Fibroblast of villous mesenchyme (primary cell): ENCODE results near the gene DDX49. TPM values are rescaled to one million over a fixed set of nuclear protein-coding genes. Genes with fewer than 3 reads are reported as not detected.
"Not testable (repeated sequence)": the region's sequence is repeated elsewhere in the genome, so short reads cannot be mapped to it uniquely, and the experiment has no call there.

ENCODE experiments used
- DNase-seq: peaks from one replicate; pipeline ENCODE4 v3.0.0-alpha.2; 2010; ENCODE audit warnings: low read depth
- H3K4me3 ChIP-seq: 2 replicates; pipeline ENCODE4 v1.5.1; 2011; ENCODE audit warnings: low read depth, mild to moderate bottlenecking, low read length
- total RNA-seq: library from RNA; depleted of rRNA; stranded (reverse); fragments of >200 nt; gene quantifications from 2 replicates; pipeline ENCODE4 v1.2.3, GENCODE V29; 2012
- TF ChIP-seq, protein P1 (sequence below): IDR thresholded peaks from 2 replicates; pipeline ENCODE4 v1.5.1; 2012; ENCODE audit warnings: low read depth, mild to moderate bottlenecking, low read length; ENCODE audit not compliant: insufficient read depth

Gene DDX49
- total RNA-seq, 1 donor = 48.4 TPM

DNA sequence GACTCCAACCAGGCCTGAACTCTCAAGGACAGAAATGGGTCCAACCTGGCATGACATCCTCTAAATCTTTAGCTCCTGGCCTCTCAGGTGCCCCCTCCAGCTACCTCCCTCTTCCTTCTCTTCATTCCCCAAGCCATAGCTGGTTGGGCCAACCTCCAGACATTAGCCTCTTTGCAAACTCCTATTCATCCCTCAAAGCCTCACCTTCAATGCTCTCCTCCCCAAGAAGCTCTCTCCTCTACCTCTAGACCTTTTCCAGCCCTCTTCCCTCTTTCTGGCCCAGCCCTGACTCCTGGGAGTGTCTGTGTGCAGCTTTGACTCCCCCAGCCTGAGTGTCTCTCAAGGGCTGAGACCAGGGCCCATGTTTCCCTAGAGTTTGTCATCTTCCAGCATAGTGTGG is 26.8 kb downstream of the DDX49 start:
- DNase-seq = no peak
- H3K4me3 ChIP-seq = no peak overlapping the region
- TF ChIP-seq, protein P1, sequence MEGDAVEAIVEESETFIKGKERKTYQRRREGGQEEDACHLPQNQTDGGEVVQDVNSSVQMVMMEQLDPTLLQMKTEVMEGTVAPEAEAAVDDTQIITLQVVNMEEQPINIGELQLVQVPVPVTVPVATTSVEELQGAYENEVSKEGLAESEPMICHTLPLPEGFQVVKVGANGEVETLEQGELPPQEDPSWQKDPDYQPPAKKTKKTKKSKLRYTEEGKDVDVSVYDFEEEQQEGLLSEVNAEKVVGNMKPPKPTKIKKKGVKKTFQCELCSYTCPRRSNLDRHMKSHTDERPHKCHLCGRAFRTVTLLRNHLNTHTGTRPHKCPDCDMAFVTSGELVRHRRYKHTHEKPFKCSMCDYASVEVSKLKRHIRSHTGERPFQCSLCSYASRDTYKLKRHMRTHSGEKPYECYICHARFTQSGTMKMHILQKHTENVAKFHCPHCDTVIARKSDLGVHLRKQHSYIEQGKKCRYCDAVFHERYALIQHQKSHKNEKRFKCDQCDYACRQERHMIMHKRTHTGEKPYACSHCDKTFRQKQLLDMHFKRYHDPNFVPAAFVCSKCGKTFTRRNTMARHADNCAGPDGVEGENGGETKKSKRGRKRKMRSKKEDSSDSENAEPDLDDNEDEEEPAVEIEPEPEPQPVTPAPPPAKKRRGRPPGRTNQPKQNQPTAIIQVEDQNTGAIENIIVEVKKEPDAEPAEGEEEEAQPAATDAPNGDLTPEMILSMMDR = no peak

DNA sequence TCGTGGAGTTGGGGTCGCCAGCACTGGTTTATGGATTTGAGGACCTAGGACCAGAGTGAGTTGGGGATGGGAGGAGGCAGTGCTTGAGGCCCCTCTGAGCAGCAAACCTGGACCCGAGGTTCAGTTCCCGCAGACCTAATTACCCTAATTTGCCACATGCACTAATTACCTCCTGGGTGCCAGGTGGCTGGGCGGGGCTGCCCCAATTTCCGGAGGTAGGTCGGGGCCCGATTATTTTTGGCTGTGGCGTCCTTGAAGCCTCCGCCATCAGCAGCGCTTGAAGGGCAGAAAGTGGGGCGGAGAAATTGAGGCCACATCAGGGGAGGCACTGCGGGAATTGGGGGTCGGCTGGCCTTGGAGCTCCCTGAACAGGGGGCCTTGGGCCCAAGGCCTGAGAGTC is 27.4 kb downstream of the DDX49 start:
- TF ChIP-seq, protein P1 = no peak
- H3K4me3 ChIP-seq = no peak overlapping the region
- DNase-seq = no peak

DNA sequence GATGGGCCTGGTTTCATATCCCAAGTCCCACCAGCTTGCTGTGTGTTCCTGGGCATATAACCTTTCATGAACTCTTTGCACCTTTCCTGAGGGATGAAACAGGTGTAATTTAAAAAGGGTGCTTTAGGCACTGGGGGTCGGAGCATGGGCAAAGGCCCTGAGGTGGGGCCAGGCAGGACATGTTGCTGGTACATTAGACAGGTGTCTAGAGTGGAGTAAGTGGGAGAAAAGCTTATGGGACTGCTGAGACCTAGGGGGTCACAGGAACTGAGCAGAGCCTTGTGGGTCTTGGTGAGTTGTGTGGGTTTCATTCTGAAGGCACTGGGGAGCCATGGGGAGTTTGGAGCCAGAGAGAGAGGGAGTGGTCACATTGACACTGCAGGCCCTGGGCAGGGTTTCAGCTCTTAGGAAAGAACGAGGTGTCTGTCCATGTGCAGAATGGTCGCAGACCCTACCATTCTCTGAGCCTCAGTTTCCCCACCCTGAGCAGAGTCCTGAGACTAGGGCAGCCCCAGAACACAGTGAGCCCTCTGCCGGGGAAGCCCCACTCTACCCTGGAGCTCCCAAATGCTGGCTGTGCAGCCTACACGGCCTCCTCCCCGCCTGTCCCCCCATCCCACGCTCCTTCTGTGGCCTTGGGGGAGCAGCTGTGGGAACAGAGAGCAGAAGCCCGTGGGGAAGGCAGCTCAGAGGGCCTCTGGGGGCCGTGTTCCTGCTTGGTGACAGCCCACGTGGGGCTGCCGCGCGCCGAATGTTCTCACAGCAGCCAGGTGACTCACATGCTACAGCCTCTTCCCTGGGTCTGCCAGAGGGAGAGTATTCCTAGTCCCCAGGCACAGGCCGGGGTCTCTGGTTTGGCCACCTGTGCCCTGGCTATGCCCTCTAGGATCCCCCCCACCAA is 28.8 kb downstream of the DDX49 start:
- DNase-seq = no peak
- TF ChIP-seq, protein P1 = no peak

DNA sequence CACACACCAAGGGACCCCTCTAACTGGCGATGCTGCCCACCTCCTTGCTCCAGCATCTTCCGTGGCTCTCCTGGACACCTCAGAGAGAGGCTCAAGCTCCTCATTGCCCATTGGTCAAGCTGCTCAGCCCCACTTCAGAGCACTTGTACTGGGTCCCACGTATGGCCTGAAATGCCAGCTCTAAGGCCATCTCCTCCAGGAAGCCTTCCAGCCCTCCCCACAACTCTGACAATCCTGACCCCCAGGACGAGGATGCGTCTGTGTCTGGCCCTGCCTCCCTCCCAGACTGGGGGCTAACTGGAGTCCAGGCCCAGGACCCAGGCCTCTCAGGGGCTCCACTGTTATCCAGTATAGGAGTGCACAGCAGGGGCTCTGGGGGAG is 29.5 kb downstream of the DDX49 start:
- H3K4me3 ChIP-seq = no peak overlapping the region
- TF ChIP-seq, protein P1 = no peak
- DNase-seq = no peak

More for the DNA sequence above, 28.8 kb downstream of the DDX49 start:
- no peak overlapping the region for H3K4me3 ChIP-seq

DNA sequence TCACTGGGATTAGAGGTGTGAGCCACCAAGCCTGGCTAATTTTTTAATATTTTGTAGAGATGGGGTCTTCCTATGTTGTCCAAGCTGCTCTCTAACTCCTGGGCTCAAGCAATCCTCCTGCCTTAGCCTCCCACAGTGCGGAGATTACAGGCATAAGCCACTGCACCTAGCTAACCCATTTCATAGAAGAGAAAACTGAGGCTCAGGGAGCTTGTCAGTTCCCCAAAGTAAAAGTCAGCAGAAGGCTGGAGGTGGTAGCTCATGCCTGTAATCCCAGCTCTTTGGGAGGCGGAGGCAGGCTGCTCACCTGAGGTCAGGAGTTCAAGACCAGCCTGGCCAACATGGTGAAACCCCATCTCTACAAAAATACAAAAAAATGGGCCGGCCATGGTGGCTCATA is 30.3 kb downstream of the DDX49 start:
- DNase-seq = no peak
- TF ChIP-seq, protein P1 = no peak
- H3K4me3 ChIP-seq = no peak overlapping the region

DNA sequence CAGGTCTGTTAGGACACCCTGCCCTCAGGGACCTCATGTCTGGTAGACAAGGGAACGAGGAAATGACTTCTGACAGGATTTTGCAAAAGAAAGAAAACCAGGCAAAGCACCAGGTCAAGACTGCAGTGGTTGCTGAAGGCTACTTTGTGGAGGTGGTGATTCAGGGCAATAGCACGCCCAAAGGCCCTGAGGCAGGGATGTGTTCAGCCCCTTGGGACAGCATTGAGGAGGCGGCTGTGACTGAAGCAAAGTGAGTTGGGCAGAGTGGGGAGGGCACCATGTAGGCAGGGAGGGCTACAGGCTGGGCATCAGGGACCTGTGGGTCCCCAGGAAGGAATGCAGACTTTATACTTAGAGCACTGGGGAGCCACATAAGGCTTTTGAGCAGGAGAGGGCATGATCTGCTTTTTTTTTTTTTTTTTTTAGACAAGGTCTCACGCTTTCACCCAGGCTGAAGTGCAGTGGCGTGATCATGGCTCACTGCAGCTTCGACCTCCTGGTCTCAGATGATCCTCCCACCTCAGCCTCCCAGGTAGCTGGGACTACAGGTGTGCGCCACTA is 32.3 kb downstream of the DDX49 start:
- DNase-seq = peak; percentile 31
- H3K4me3 ChIP-seq = no peak overlapping the region
- TF ChIP-seq, protein P1 = no peak

DNA sequence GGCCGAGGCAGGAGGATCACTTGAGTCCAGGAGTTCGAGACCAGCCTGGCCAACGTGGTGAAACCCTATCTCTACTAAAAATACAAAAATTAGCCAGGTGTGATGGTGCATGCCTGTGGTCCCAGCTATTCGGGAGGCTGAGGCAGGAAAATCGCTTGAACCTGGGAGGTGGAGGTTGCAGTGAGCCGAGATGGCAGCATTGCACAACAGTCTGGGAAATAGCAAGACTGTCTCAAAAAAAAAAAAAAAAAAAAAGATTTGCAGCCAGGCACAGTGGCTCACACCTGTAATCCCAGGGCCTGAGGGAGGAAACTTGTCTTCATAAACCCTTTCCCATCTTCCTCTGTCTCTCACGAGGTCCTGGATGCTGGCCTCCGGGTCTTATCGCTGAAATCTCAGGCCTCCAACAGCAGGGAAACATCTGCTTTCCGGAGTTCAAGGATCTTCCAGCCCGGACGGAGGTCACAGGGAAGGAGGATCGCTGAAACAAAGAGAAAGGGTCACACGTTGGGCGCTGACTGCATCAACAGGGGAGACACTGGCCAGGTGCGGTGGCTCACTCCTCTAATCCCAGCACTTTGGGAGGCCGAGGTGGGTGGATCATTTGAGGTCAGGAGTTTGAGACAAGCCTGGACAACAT is 33.0 kb downstream of the DDX49 start:
- peak; percentile 41 for DNase-seq
- not testable (repeated sequence) for H3K4me3 ChIP-seq
